Ammon's horn (tissue), 1 donor: ENCODE measurements around the gene TMED6.
"Not testable (repeated sequence)": the region's sequence is repeated elsewhere in the genome, so short reads cannot be mapped to it uniquely, and the experiment has no call there.

ENCODE experiments used
- DNase-seq: peaks from one replicate; pipeline ENCODE4 v3.0.0-alpha.2; 2016; ENCODE audit warnings: low spot score

Gene TMED6

GRCh38 chr16:69360070-69360469, 8.5 kb upstream of the TMED6 start:
- DNase-seq, result not testable (repeated sequence)

DNA sequence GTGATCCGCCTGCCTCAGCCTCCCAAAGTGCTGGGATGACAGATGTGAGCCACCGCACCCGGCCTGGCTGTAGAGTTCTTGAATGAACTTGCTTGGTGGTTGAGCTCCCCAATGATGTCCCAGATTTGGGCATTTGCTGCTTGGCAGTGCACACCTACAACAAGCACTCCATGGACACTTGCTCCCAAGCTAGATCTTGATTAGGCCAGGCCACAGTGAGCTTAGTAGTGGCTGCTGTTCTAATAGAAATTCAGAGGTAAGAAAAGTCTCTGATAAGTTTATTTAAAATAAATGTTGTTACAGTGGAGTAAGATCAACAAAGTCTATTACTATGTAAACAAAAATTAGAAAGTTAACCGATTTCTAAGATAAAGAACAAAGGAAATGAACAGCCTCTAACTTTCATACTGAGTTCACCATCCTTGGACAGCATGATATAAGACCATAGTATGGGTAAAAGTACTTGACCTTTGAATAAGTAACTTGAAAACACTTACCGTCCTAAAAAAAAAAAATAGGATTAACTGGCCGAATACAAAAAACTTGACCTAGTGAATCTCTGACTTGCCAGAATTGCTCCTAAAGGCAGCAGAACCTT, 951 bp downstream of the TMED6 start:
- no peak for DNase-seq

- no peak for DNase-seq
Observed at GRCh38 chr16:69349536-69349935, 2.0 kb downstream of the TMED6 start.

DNA sequence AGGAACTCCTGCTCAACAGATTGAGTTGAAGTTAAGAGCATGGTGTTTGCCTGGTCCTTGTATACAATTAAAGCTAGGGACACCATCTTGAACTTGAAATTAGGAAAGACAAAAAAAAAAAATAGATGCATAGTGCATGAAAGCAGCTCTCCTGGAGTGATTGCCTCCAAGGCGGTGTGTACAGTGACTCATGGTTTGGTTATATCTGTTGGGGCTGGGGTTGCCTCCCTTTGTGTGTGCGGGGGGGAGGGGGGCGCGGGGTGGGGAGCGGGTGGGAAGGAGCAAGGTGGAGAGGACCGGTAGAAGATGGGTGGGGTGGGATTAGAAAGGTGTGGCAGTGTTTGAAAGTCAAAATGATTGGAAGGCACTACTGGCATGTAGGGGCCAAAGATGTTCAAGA, 3.4 kb downstream of the TMED6 start:
- no peak for DNase-seq

- DNase-seq, result no peak
Observed at GRCh38 chr16:69346683-69347082, 4.9 kb downstream of the TMED6 start.

GRCh38 chr16:69345923-69346322, 5.7 kb downstream of the TMED6 start:
- DNase-seq, result no peak

GRCh38 chr16:69344171-69344570, 7.4 kb downstream of the TMED6 start:
- DNase-seq, result no peak

DNA sequence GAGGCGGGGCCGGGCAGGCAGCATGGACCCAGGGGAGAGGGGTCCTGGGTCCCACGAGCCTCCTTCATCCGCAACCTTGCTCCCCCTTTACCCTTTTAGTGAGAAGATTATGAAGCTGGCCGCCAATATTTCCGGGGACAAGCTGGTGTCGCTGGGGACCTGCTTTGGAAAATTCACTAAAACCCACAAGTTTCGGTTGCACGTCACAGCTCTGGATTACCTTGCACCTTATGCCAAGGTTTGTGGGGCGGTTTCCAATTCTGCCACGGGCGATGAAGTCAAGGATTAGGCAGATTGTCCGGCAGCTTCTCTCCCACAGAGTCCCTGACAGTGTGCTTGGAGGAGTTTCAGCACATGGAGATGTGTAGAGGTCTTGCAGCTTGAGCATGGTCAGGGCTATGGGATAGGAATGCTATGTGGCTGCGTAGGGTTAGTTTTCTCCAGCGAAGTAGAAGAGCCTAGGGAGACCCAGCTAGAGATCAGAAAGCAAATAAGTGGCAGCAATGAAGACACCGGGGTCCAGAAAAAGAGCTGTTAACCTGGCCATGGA, 11.4 kb downstream of the TMED6 start:
- DNase-seq, result no peak

DNA sequence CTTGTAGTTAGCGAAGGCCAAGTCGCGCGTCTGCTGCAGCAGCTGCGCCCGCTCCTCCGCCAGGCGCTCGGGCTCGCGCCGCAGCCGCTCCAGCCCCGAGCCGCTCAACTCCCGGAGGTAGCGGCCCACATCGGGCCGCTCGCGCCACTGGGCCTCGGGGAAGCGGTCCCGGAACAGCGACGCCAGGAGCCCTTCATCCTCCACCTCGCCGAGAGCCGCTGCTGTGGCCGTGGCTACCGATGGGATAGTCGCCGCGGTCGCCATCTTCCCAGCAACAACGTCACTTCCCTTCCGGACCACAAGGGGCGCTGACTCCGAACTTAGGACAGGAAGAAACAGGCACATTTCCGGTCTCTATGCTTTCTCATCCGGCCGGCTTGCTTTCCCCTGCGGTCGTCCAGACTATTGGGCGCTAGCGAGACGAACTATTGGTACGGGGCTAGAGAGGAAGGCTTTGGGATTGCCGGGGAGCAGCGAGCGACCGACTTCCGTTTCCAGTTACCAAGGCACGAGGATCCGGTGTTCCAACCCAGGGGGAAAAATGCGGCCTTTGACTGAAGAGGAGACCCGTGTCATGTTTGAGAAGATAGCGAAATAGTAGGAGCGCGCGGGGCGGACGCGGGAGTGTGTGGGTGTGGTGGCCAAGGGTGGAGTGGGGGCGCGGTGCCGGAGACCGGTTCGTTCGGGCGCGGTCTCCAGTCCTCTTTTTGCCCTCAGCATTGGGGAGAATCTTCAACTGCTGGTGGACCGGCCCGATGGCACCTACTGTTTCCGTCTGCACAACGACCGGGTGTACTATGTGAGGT, 12.1 kb downstream of the TMED6 start, which contains the start of the genes COG8 and NIP7:
Gene COG8, minus strand, starts transcription at position 276 of the 806 bp plus-strand sequence. Its CDS starts 12 bp downstream, at position 264.
Gene NIP7, plus strand, starts transcription at position 484 of the 806 bp plus-strand sequence. Its CDS starts 58 bp downstream, at position 542.
- DNase-seq, result peak; percentile 98

GRCh38 chr16:69338557-69339288, 12.9 kb downstream of the TMED6 start:
- no peak for DNase-seq

DNA sequence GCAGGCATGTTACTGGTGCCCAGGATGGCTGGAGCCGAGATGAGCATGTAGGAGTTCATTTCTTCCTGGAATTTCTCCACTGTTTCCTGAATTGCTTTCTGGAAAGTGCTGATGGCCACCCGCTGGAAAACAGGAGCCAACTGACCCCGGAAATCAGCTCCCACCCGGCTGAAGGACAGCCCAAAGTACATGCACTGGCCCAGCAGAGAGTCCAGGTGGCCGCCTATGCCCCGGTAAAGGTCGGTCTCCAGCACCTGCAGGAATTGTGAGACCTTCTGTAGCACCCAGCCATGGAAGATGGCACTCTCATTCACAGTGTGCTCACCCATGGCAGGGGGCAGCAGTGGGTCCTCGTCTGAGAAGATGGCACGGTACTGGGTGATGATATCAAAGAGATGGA, 16.9 kb downstream of the TMED6 start:
- no peak for DNase-seq

DNA sequence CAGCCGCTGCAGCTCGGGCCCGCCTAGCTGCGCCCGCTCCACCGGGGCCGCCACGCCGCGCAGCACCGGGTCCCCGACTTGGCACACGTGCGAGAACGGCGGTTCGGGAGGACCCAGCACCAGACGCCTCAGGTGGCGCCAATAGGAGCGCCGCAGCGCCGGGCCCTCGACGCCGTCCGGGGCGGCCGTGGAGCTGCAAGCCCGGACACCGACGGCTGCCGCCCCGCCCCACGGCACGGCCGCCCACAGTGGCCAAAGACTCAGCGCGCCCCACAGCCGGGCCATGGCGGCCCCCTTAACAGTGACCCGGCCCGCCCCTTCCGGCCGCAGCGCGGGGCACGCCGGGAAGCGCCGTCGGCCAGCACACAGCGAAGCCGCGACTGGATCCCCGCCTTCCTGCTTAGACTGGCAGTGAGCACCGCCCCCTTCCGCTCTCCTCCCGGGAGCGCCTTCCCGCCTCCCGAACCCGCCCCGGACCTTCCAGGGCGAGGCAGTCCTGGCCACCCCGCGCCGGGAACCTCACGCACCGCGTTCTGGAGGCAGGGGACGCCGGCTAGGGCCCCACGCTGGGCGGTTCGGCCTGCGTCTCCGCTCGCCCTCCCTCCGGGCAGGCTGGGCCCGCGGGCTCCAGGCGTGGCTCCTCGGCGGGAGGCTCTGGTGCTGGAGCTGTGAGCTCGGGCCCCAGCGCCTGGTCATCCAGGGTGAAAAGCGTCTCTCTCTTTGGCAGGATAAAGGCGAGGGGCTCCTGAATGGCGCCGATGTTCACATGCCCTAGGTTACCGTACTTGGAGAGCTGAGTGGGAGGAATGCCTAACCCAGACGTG, 21.1 kb downstream of the TMED6 start, which contains the start of gene PDF:
Gene PDF, minus strand, starts transcription at position 303 of the 824 bp plus-strand sequence. Its CDS starts 18 bp downstream, at position 285.
- peak; percentile 96 for DNase-seq

DNA sequence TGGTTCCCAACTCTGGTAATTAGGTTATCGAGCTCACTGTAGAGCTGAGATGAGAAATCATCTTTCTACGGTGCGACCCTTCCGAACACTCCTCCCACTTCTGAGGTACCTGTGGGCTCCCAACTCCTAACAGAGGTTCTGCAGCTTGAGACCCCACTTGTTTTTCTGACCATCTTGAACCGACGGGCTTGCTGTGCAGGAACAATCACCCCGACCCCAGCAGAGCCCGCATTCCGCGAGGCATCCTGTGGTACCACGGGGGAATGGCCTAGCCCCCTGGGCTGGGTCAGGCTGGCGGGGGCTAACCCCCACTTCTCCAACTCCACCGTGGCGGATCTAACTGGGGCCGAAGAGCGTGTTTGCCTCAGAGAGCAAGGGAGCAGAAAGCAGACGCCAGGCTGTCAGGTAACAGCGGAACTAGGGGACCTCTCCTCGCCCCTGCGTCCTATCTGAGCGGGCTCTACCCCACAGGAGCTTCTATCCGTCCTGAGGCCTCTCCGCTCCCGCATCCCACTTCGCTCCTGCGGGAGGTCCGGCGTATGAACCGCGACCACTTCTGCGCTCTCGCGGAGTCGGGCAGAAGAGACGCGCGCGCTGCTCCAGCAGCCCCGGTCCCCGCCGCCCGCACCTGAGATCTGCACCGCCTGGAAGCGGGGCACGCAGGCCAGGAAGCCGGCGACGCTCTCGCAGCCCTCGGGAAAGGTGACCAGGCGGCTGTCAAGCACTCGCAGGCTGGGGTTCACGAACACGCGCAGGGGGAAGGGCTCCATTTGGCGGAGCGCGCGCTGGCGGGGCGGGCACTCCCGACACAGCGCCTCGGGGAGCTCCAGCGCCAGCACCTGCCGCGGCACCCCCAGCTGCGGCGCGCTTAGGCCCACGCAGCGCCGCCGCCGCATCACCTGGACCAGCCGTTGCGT, 22.0 kb downstream of the TMED6 start:
- no peak for DNase-seq

- peak; percentile 42 for DNase-seq
Observed at GRCh38 chr16:69328854-69329316, 22.7 kb downstream of the TMED6 start.

DNA sequence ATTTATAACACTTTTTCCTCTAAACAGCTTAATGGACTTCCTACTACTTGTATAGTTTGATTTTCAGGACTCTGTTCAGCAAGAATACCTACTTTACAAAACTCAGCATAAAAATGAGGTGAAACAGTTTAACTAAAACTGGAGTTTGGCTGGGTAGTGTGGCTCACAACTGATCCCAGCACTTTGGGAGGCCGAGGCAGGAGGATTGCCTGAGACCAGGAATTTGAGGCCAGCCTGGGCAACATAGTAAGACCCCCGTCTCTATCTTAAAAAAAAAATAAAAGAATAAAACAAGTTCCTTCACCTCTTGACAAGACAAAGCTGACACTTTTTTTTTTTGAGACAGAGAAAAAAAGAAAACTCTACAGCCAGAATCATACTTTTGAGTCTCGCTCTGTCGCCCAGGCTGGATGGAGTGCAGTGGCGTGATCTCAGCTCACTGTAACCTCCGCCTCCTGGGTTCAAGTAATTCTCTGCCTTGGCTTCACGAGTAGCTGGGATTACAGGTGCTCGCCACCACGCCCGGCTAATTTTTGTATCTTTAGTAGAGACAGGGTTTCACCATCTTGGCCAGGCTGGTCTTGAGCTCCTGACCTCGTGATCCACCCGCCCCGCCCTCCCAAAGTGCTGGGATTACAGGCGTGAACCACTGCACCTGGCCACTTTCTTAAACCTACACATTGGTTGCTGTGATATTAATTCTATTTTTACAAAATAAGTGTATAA, 23.8 kb downstream of the TMED6 start:
- DNase-seq, result no peak

DNA sequence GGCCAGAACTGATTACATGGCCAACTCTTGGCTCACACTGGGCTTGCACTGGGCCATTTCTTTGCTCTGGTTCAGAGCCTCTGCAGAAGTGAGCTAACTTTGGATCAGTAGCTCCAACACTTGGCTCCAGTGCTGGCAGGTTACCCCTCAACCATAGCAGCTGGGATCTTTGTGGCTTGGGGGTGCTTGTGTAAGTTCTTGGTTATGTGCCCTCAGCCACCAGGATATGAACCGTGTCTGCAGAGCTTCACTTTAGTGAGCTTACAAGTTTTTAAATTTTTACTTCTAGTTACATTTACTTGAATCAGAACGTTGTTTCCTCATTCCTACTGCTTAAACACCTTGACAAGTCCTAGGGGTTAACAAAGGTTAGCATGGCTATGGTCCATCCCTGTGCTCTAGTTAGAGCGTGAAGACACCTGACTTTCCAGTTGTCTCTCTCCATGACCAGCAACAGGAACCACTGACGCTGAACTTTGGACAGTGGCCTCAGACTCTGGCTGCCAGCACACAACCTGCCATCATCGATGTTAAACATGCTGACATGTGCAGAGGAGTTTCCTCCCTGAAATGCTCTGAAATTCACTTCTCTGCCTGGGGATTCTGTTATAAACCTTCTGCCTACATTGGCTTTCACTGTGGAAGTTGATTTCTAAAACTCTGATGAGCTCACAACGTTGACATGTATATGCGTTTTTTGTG, 25.3 kb downstream of the TMED6 start:
- no peak for DNase-seq

GRCh38 chr16:69325784-69326171, 25.8 kb downstream of the TMED6 start:
- DNase-seq, result no peak

DNA sequence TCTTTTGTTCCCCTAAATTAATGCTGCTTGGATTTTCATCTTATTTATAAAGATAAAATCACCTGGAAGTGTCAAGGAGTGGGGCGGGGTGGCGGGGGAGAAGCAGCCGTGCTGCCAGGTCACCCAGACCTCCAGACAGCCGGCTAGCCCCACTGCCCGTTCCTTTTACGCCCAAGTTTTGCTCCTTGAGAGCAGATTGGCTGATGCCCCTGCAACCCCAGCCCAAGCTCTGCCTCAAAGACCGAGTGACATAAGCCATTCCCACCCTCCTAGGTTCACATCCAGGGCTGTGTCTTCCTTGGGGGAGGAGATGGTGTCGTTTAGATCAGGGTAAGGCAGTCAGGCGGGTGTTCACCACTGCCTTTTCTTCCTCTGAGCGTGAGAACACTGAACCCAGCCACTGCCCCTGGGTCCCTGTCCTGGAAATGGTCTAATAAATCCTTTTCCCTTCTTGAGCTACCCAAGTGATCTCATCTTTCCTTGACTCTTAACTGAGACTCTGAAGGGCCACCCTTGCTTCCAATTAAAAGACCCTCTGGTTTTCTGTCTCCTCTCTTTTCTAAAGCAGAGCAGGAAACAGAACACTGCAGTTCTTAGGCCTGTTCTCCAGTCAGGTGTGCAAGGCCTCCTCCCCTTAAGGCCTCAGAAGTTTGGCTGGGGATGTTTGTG, 26.9 kb downstream of the TMED6 start:
- DNase-seq, result no peak
